Keratinocyte (primary cell): Measurements from ENCODE around the gene CLDN22. TPM values are rescaled to one million over a fixed set of nuclear protein-coding genes. Genes with fewer than 3 reads are reported as not detected.

Source experiments
- DNase-seq: peaks from one replicate; pipeline ENCODE4 v3.0.0-alpha.2; 2011; ENCODE audit warnings: low read depth, missing footprints, low spot score
- FAIRE-seq: peaks from 2 replicates; lab custom pipeline; 2011; peaks lifted over from hg19 to GRCh38; lab: Jason Lieb, UNC
- H2AFZ ChIP-seq: 2 replicates; pipeline ENCODE4 v1.6.0; 2012; ENCODE audit warnings: low read length, control low read depth, inconsistent platforms; ENCODE audit not compliant: control insufficient read depth
- H3K27ac ChIP-seq: 2 replicates; pipeline ENCODE4 v1.5.1; 2011; ENCODE audit warnings: low read length; ENCODE audit not compliant: control insufficient read depth, insufficient read depth
- H3K27me3 ChIP-seq: 3 replicates; pipeline ENCODE4 v1.6.0; 2011; ENCODE audit warnings: low read length; ENCODE audit not compliant: control insufficient read depth, insufficient read depth; ENCODE audit errors: extremely low read depth
- H3K36me3 ChIP-seq, 2 experiments: 2 replicates in 1 of 2; 3 replicates in 1 of 2; pipeline ENCODE4 v1.5.1; 2011; ENCODE audit warnings: low read length in 2 of 2, mild to moderate bottlenecking in 1 of 2; ENCODE audit not compliant: control insufficient read depth in 2 of 2, insufficient read depth in 2 of 2; ENCODE audit errors: extremely low read depth in 1 of 2
- H3K4me1 ChIP-seq: 3 replicates; pipeline ENCODE4 v1.5.1; 2011; ENCODE audit warnings: low read length; ENCODE audit not compliant: control insufficient read depth, insufficient read depth; ENCODE audit errors: extremely low read depth
- H3K4me2 ChIP-seq: 3 replicates; pipeline ENCODE4 v1.6.0; 2011; ENCODE audit warnings: low read depth, low read length; ENCODE audit not compliant: control insufficient read depth, insufficient read depth; ENCODE audit errors: extremely low read depth
- H3K4me3 ChIP-seq, 3 experiments: fragments of 200-600 bp in 1 of 3; sonication (generic) in 1 of 3; 2 replicates in 2 of 3; 3 replicates in 1 of 3; pipeline ENCODE4 v1.5.1; 2011 to 2016; ENCODE audit warnings: low read length in 3 of 3, mild to moderate bottlenecking in 3 of 3, control low read depth in 2 of 3, inconsistent platforms in 1 of 3, low read depth in 1 of 3, mixed read lengths in 1 of 3, mixed run types in 1 of 3, moderate library complexity in 1 of 3; ENCODE audit not compliant: control insufficient read depth in 2 of 3, insufficient read depth in 2 of 3; ENCODE audit errors: extremely low read depth in 1 of 3
- H3K79me2 ChIP-seq: 2 replicates; pipeline ENCODE4 v1.6.0; 2012; ENCODE audit warnings: low read length; ENCODE audit not compliant: control insufficient read depth, insufficient read depth
- H3K9ac ChIP-seq: 3 replicates; pipeline ENCODE4 v1.6.0; 2011; ENCODE audit warnings: low read length; ENCODE audit not compliant: control insufficient read depth, insufficient read depth; ENCODE audit errors: extremely low read depth
- H3K9me1 ChIP-seq: 3 replicates; pipeline ENCODE4 v1.6.0; 2011; ENCODE audit warnings: low read length; ENCODE audit not compliant: control insufficient read depth, insufficient read depth; ENCODE audit errors: extremely low read depth
- H3K9me3 ChIP-seq: 2 replicates; pipeline ENCODE4 v1.5.1; 2012; ENCODE audit warnings: low read depth, low read length; ENCODE audit not compliant: control insufficient read depth
- H4K20me1 ChIP-seq: 3 replicates; pipeline ENCODE4 v1.6.0; 2011; ENCODE audit warnings: low read length; ENCODE audit not compliant: control insufficient read depth, insufficient read depth; ENCODE audit errors: extremely low read depth
- CTCF ChIP-seq, 3 experiments: IDR thresholded peaks in 1 of 3; conservative IDR thresholded peaks in 1 of 3; optimal IDR thresholded peaks in 1 of 3; 2 replicates in 2 of 3; 3 replicates in 1 of 3; pipeline versions ENCODE3 to v1.5.1; 2011; ENCODE audit warnings: low read length in 3 of 3, mild to moderate bottlenecking in 3 of 3, moderate library complexity in 2 of 3, control low read depth in 1 of 3, inconsistent platforms in 1 of 3; ENCODE audit not compliant: insufficient read depth in 2 of 3; ENCODE audit errors: extremely low read depth in 1 of 3
- EZH2 ChIP-seq: IDR thresholded peaks from one replicate; pipeline ENCODE4 v1.6.1; 2012; ENCODE audit warnings: inconsistent platforms, mild to moderate bottlenecking, low read length, moderate library complexity
- dilution Hi-C: fragments of 300-500 bp; cut with MboI; formaldehyde crosslinking; loops from one replicate; pipeline ENCODE4 v1.7.0; 2020; ENCODE audit warnings: low sequenced_read_pairs; ENCODE audit not compliant: extremely low pct_ligation_motif_present
- polyA plus RNA-seq, 5 experiments: library from polyadenylated mRNA; depleted of rRNA in 3 of 5; stranded (reverse) in 3 of 5; stranded (forward) in 1 of 5; unstranded in 1 of 5; fragments of >200 nt; gene quantifications; 1 replicate in 1 of 5; 2 replicates in 3 of 5; 3 replicates in 1 of 5; pipeline versions ENCODE4 v1.2.1 to v1.2.3, GENCODE V29; 2011 to 2012; ENCODE audit warnings: missing spikeins in 2 of 5, low read depth in 1 of 5, low replicate concordance in 1 of 5

The CLDN22 gene
- polyA plus RNA-seq, 1 donor (not counting 4 experiments of a cell fraction or from before 2014, with no cell fraction given): 0.03 TPM

DNA sequence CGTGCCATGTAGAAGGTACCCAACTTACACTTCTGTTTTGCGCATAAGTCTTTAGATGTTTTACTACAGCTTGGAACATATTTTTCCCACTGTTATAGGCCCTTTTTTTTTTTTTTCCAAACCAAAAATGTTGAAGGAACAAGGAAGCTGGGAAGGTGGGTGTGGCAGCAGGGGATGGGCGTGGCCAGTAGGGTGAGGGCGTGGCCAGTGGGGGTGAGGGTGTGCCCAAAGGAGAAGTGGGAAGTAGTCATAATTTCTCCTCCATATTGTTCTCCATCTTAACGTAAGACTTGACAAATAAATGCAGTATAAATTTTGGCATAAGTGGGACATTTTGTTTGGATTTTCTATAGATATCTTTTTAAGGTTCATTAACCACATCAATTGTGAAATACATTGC lies 30.4 kb downstream of the CLDN22 start:
- H3K36me3 ChIP-seq: peaks cover 19 to 26% of the 10 kb centered on the region in 2 experiments
- no peak for FAIRE-seq
- no peaks in the 10 kb centered on the region for H3K9me3 ChIP-seq
- DNase-seq: no peak
- H3K27ac ChIP-seq: no peak overlapping the region
- no peaks in the 10 kb centered on the region for H3K9me1 ChIP-seq
- no peak overlapping the region for H3K4me2 ChIP-seq
- no peak overlapping the region for H3K4me3 ChIP-seq
- dilution Hi-C loops: no loop called here
- H3K79me2 ChIP-seq: no peaks in the 10 kb centered on the region
- H4K20me1 ChIP-seq: no peaks in the 10 kb centered on the region
- no peaks in the 10 kb centered on the region for H3K4me1 ChIP-seq
- no peak overlapping the region for H3K9ac ChIP-seq
- no peak overlapping the region for H2AFZ ChIP-seq
- H3K27me3 ChIP-seq: no peaks in the 10 kb centered on the region
- TF ChIP-seq CTCF (optimal IDR thresholded peaks at IDR 0.05 in 1 of 3, IDR thresholded peaks at IDR 0.05 in 1 of 3, conservative IDR thresholded peaks at IDR 0.05 in 1 of 3; ENCODE audit: extremely low read depth in 1 of 3, insufficient read depth in 2 of 3, low read length in 3 of 3) (no peak), EZH2 (no peak)

DNA sequence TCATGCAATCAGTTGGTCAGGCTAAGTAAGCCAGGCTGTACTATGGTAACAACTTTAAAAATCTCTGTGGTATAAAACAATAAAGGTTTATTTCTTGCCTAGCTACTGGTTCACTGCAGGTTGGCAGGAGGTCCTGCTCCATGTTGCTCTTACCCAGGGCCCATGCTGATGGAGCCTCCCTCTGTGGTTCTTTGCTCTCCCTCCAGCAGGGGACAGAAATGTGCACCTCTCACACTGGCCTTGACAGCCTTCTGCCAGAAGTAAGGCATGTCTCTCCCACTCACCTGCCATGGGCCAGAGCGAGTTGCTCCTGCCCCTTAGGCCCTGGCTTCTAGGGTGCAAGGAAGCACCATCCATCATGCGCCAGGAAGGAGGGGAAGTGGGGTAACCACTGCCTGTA lies 31.1 kb downstream of the CLDN22 start:
- H3K4me1 ChIP-seq: no peaks in the 10 kb centered on the region
- dilution Hi-C loops: no loop called here
- H3K9me3 ChIP-seq: no peaks in the 10 kb centered on the region
- TF ChIP-seq EZH2 (no peak), CTCF (optimal IDR thresholded peaks at IDR 0.05 in 1 of 3, IDR thresholded peaks at IDR 0.05 in 1 of 3, conservative IDR thresholded peaks at IDR 0.05 in 1 of 3; ENCODE audit: extremely low read depth in 1 of 3, insufficient read depth in 2 of 3, low read length in 3 of 3) (peak in 2 of 3 experiments; percentile 10 to 45)
- no peaks in the 10 kb centered on the region for H4K20me1 ChIP-seq
- H3K27me3 ChIP-seq: no peaks in the 10 kb centered on the region
- H3K4me2 ChIP-seq: no peak overlapping the region
- H3K9me1 ChIP-seq: no peaks in the 10 kb centered on the region
- H3K4me3 ChIP-seq: no peak overlapping the region
- no peak overlapping the region for H2AFZ ChIP-seq
- DNase-seq (no peak), FAIRE-seq (no peak)
- H3K9ac ChIP-seq: no peak overlapping the region
- no peaks in the 10 kb centered on the region for H3K79me2 ChIP-seq
- no peak overlapping the region for H3K27ac ChIP-seq
- peaks cover 21 to 27% of the 10 kb centered on the region in 2 experiments for H3K36me3 ChIP-seq
